Vagina (tissue), 2 donors: Measurements from ENCODE around the gene CRYBA2. TPM values are rescaled to one million over a fixed set of nuclear protein-coding genes. Genes with fewer than 3 reads are reported as not detected.

Experiments
- DNase-seq, 2 donors: peaks; one replicate each; pipeline ENCODE4 v3.0.0-alpha.2; 2017; ENCODE audit errors: extremely low spot score in 2 of 2
- H3K27ac ChIP-seq: fragments of 200-600 bp; sonication (generic); one replicate; pipeline ENCODE4 v1.5.1; 2019
- H3K27me3 ChIP-seq: fragments of 200-600 bp; sonication (generic); one replicate; pipeline ENCODE4 v1.5.1; 2019
- H3K36me3 ChIP-seq, 2 donors: fragments of 200-600 bp; sonication (generic); one replicate each; pipeline ENCODE4 v1.5.1; 2017 to 2019
- H3K4me1 ChIP-seq: fragments of 200-600 bp; sonication (generic); one replicate; pipeline ENCODE4 v1.5.1; 2019
- H3K4me3 ChIP-seq, 2 donors: fragments of 200-600 bp; sonication (generic); 1 replicate in 1 of 2; 2 replicates in 1 of 2; pipeline ENCODE4 v1.5.1; 2016 to 2019
- H3K9me3 ChIP-seq: fragments of 200-600 bp; sonication (generic); one replicate; pipeline ENCODE4 v1.5.1; 2019
- CTCF ChIP-seq, 3 experiments: fragments of 450-650 bp in 2 of 3; fragments of 200-600 bp in 1 of 3; sonication (generic) in 1 of 3; IDR thresholded peaks; one replicate each; pipeline ENCODE4 v1.5.1; 2017 to 2019; ENCODE audit warnings: antibody characterized with exemption in 3 of 3, mild to moderate bottlenecking in 2 of 3, moderate library complexity in 2 of 3
- POLR2A ChIP-seq, 2 donors: fragments of 450-650 bp; IDR thresholded peaks; one replicate each; pipeline ENCODE4 v1.6.1; 2017; ENCODE audit warnings: antibody characterized with exemption in 2 of 2, mild to moderate bottlenecking in 2 of 2, moderate library complexity in 2 of 2
- POLR2AphosphoS5 ChIP-seq, 2 donors: sonication (generic); formaldehyde crosslinking; IDR thresholded peaks; one replicate each; pipeline ENCODE4 v1.9.0; 2017; ENCODE audit warnings: antibody characterized with exemption in 2 of 2, mild to moderate bottlenecking in 2 of 2, low read depth in 1 of 2; ENCODE audit not compliant: insufficient read depth in 1 of 2
- intact Hi-C: fragments of 100-400 bp; cut with DNase I; formaldehyde crosslinking; loops from one replicate; pipeline ENCODE4 v1.15.1; 2023
- total RNA-seq: library from RNA; depleted of rRNA; stranded (reverse); fragments of >200 nt; gene quantifications from one replicate; pipeline ENCODE4 v1.2.3, GENCODE V29; 2016

Gene CRYBA2
- total RNA-seq, 1 donor from 2014 or later: not detected

- H3K27ac ChIP-seq: no peak overlapping the region
- DNase-seq: no peak
- no peaks in the 10 kb centered on the region for H3K9me3 ChIP-seq
- no peak overlapping the region for H3K4me3 ChIP-seq
- TF ChIP-seq POLR2A (IDR thresholded peaks at IDR 0.05) (no peak), POLR2AphosphoS5 (IDR thresholded peaks at IDR 0.05; ENCODE audit: insufficient read depth in 1 of 2, low read depth in 1 of 2) (no peak), CTCF (IDR thresholded peaks at IDR 0.05) (no peak)
- no peaks in the 10 kb centered on the region for H3K4me1 ChIP-seq
- intact Hi-C loops: no loop called here
- H3K27me3 ChIP-seq: no peaks in the 10 kb centered on the region
- H3K36me3 ChIP-seq: no peaks in the 10 kb centered on the region
Observed at GRCh38 chr2:219038600-219038999, 45.4 kb upstream of the CRYBA2 start.

GRCh38 chr2:219037783-219038499, 44.7 kb upstream of the CRYBA2 start:
- TF ChIP-seq CTCF (IDR thresholded peaks at IDR 0.05): no peak
- TF ChIP-seq POLR2AphosphoS5 (IDR thresholded peaks at IDR 0.05; ENCODE audit: insufficient read depth in 1 of 2, low read depth in 1 of 2): no peak
- TF ChIP-seq POLR2A (IDR thresholded peaks at IDR 0.05): no peak
- Histone ChIP-seq H3K27ac (no peak overlapping the region), H3K9me3 (no peaks in the 10 kb centered on the region), H3K4me1 (no peaks in the 10 kb centered on the region), H3K4me3 (no peak overlapping the region), H3K27me3 (no peaks in the 10 kb centered on the region), H3K36me3 (no peaks in the 10 kb centered on the region)
- intact Hi-C loops: no loop called here
- no peak for DNase-seq

- no peaks in the 10 kb centered on the region for H3K4me1 ChIP-seq
- no peaks in the 10 kb centered on the region for H3K36me3 ChIP-seq
- H3K9me3 ChIP-seq: no peaks in the 10 kb centered on the region
- TF ChIP-seq POLR2AphosphoS5 (IDR thresholded peaks at IDR 0.05; ENCODE audit: insufficient read depth in 1 of 2, low read depth in 1 of 2) (no peak), CTCF (IDR thresholded peaks at IDR 0.05) (no peak), POLR2A (IDR thresholded peaks at IDR 0.05) (no peak)
- DNase-seq: no peak
- H3K27me3 ChIP-seq: no peaks in the 10 kb centered on the region
- H3K27ac ChIP-seq: no peak overlapping the region
- H3K4me3 ChIP-seq: no peak overlapping the region
- intact Hi-C loops: no loop called here
Observed at GRCh38 chr2:219035942-219036341, 42.7 kb upstream of the CRYBA2 start.

GRCh38 chr2:219034823-219035222, 41.6 kb upstream of the CRYBA2 start:
- no peak for TF ChIP-seq CTCF (IDR thresholded peaks at IDR 0.05)
- no peak for TF ChIP-seq POLR2A (IDR thresholded peaks at IDR 0.05)
- no peak for TF ChIP-seq POLR2AphosphoS5 (IDR thresholded peaks at IDR 0.05; ENCODE audit: insufficient read depth in 1 of 2, low read depth in 1 of 2)
- DNase-seq: no peak
- H3K27ac ChIP-seq: no peak overlapping the region
- H3K27me3 ChIP-seq: peaks cover 8% of the 10 kb centered on the region
- intact Hi-C loops: no loop called here
- H3K9me3 ChIP-seq: no peaks in the 10 kb centered on the region
- H3K4me1 ChIP-seq: no peaks in the 10 kb centered on the region
- no peak overlapping the region for H3K4me3 ChIP-seq
- H3K36me3 ChIP-seq: no peaks in the 10 kb centered on the region

GRCh38 chr2:219032051-219032745, 39.0 kb upstream of the CRYBA2 start:
- no peak for DNase-seq
- no peak overlapping the region for H3K4me3 ChIP-seq
- H3K4me1 ChIP-seq: no peaks in the 10 kb centered on the region
- H3K27me3 ChIP-seq: peaks cover 8% of the 10 kb centered on the region
- H3K27ac ChIP-seq: no peak overlapping the region
- intact Hi-C loops: no loop called here
- no peak for TF ChIP-seq CTCF (IDR thresholded peaks at IDR 0.05)
- no peak for TF ChIP-seq POLR2A (IDR thresholded peaks at IDR 0.05)
- H3K9me3 ChIP-seq: no peaks in the 10 kb centered on the region
- H3K36me3 ChIP-seq: no peaks in the 10 kb centered on the region
